ENCODE results near the gene CNKSR2. TPM values are rescaled to one million over a fixed set of nuclear protein-coding genes. Genes with fewer than 3 reads are reported as not detected.
"Not testable (repeated sequence)": the region's sequence is repeated elsewhere in the genome, so short reads cannot be mapped to it uniquely, and the experiment has no call there.

The CNKSR2 gene
- total and polyA plus RNA-seq, 8 donors, result 0.58 to 33.8 (median 4.2) TPM

GRCh38 chrX:21479695-21480270 is 105.6 kb downstream of the CNKSR2 start:
- Histone ChIP-seq H3K27ac (no peak overlapping the region), H3K9me3 (no peaks in the 10 kb centered on the region), H3K4me3 (no peak overlapping the region), H3K4me1 (no peaks in the 10 kb centered on the region), H3K27me3 (peaks cover 0 to 4% (median 0%) of the 10 kb centered on the region in 3 donors), H3K36me3 (no peaks in the 10 kb centered on the region)
- DNase-seq, result peak in 1 of 2 donors; percentile 72
- 0 to 42% (median 18%) methylated on average over 1 to 2 of the region's 2 CpGs for WGBS, 5 donors
- intact Hi-C loops (cut with DNase I; ENCODE audit: low total_unique reads), result no loop called here
- TF ChIP-seq CTCF (IDR thresholded peaks at IDR 0.05), result peak in 5 of 7 experiments; percentile 21 to 45 (median 29)
- TF ChIP-seq POLR2A (IDR thresholded peaks at IDR 0.05), result no peak

GRCh38 chrX:21481761-21482160 is 107.5 kb downstream of the CNKSR2 start:
- peaks cover 0 to 4% (median 0%) of the 10 kb centered on the region in 3 donors for H3K27me3 ChIP-seq
- no peak for DNase-seq
- no peaks in the 10 kb centered on the region for H3K4me1 ChIP-seq
- intact Hi-C loops (cut with DNase I; ENCODE audit: low total_unique reads), result no loop called here
- H3K27ac ChIP-seq, result no peak overlapping the region
- no peak overlapping the region for H3K4me3 ChIP-seq
- TF ChIP-seq EP300 (IDR thresholded peaks at IDR 0.05) (no peak), CTCF (IDR thresholded peaks at IDR 0.05) (no peak)
- WGBS, 5 donors, result 69 to 93% (median 82%) methylated on average over 2 of the region's 2 CpGs
- H3K9me3 ChIP-seq, result no peaks in the 10 kb centered on the region
- no peaks in the 10 kb centered on the region for H3K36me3 ChIP-seq

GRCh38 chrX:21484051-21484450 is 109.8 kb downstream of the CNKSR2 start:
- H3K4me3 ChIP-seq; H3K9me3 ChIP-seq; H3K36me3 ChIP-seq; DNase-seq; H3K27ac ChIP-seq; H3K27me3 ChIP-seq; H3K4me1 ChIP-seq; intact Hi-C loops (cut with DNase I; ENCODE audit: low total_unique reads): not testable (repeated sequence)
- WGBS, 5 donors, result 78 to 94% (median 88%) methylated on average over 7 of the region's 7 CpGs

GRCh38 chrX:21487832-21488231 is 113.6 kb downstream of the CNKSR2 start:
- Histone ChIP-seq H3K9me3 (no peaks in the 10 kb centered on the region), H3K36me3 (no peaks in the 10 kb centered on the region), H3K27ac (no peak overlapping the region), H3K27me3 (no peaks in the 10 kb centered on the region), H3K4me1 (no peaks in the 10 kb centered on the region), H3K4me3 (no peak overlapping the region)
- peak in 1 of 2 donors; percentile 33 for DNase-seq
- TF ChIP-seq POLR2AphosphoS5 (IDR thresholded peaks at IDR 0.05), result no peak
- no peak for TF ChIP-seq EP300 (IDR thresholded peaks at IDR 0.05)
- TF ChIP-seq POLR2A (IDR thresholded peaks at IDR 0.05), result no peak
- no peak for TF ChIP-seq CTCF (IDR thresholded peaks at IDR 0.05)
- intact Hi-C loops (cut with DNase I; ENCODE audit: low total_unique reads), result no loop called here
- WGBS, 5 donors, result 27 to 75% (median 33%) methylated on average over 1 of the region's 1 CpG

GRCh38 chrX:21490341-21490740 is 116.1 kb downstream of the CNKSR2 start:
- Histone ChIP-seq H3K4me1 (no peaks in the 10 kb centered on the region), H3K27ac (no peak overlapping the region), H3K9me3 (no peaks in the 10 kb centered on the region), H3K27me3 (no peaks in the 10 kb centered on the region), H3K36me3 (no peaks in the 10 kb centered on the region), H3K4me3 (no peak overlapping the region)
- no peak for DNase-seq
- TF ChIP-seq EP300 (IDR thresholded peaks at IDR 0.05) (no peak), CTCF (IDR thresholded peaks at IDR 0.05) (no peak), POLR2A (IDR thresholded peaks at IDR 0.05) (no peak), POLR2AphosphoS5 (IDR thresholded peaks at IDR 0.05) (no peak)
- intact Hi-C loops (cut with DNase I; ENCODE audit: low total_unique reads), result no loop called here
- WGBS, 5 donors, result 29 to 51% (median 35%) methylated on average over 4 of the region's 4 CpGs
